HG03108 (cell line): ENCODE results near the gene MMD.
"Not testable (repeated sequence)": the region's sequence is repeated elsewhere in the genome, so short reads cannot be mapped to it uniquely, and the experiment has no call there.

Experiments used
- ATAC-seq: cut with Tn5 transposase; IDR thresholded peaks from one replicate; pipeline ENCODE4 v1.9.1; 2021; ENCODE audit warnings: moderate library complexity; ENCODE audit not compliant: unreplicated experiment

Gene MMD

GRCh38 chr17:55395803-55396505 is 25.7 kb downstream of the MMD start:
- no peak for ATAC-seq

DNA sequence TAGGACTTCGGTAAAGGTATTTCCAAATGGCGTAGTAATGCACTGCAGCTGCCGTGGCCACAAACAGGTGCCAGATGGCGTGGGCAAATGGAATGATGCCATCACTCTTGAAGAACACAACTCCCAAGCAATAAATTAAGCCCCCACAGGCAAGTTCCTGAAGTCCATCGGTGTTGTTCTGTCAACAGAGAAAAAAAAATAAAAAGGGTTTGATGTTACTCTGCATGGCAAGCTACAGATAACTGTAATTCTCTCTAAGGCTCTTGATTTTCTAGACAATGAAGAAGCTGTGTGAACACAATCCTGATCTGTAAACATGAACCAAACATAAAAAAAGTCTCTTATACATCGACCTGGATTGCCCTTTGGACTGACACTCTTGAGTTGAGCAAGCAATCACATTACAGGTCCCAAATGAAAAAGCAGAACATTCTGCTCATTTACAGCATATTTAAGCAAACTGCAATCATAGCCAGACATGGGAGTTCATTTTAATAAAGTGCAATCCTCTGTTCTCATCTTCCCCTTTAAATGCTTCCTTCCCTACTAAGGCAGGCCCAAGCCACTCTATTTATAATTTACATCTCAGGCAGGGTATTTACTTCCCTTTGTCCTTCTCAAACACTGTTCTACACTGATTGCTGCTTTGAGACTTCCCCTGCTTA is 27.1 kb downstream of the MMD start:
- ATAC-seq: no peak

- ATAC-seq: no peak
These were observed 29.7 kb downstream of the MMD start for GRCh38 chr17:55391764-55392467.

- no peak for ATAC-seq
These were observed 30.3 kb downstream of the MMD start for GRCh38 chr17:55391244-55391757.

- no peak for ATAC-seq
These were observed 31.2 kb downstream of the MMD start for GRCh38 chr17:55390364-55390977.

DNA sequence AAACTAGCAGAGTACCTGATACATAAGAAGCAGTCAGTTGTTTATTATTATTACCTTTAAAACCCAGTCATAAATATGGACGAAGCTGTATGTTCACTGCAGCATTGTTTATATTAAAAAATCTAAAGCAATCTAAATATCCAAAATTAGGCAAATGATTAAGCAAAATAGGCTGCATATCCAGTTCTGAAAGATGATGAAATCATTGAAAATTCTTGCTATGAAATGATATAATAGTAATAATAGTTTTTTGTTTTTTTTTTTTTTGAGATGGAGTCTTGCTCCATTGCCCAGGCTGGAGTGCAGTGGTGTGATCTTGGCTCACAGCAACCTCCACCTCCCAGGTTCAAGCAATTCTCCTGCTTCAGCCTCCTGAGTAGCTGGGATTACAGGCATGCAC is 31.9 kb downstream of the MMD start:
- ATAC-seq: not testable (repeated sequence)

DNA sequence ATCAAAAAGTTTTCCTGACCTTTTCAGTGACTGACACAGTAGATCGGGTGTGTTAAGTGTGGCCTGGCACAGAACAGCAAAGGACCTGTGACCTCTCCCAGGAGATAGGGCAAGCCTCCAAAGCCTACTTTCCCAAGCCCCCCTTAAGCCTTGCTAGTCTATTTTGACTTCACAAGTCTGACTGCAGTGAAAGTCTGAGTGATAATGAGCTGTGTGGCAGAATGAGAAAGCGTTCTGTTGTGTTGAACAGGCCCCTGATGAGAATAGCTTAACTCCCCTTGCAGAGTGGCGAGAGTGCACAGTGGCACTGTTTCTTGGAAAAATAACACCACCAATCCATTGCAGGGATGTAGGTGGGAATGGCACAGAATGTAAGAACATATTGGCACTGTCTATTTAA is 32.8 kb downstream of the MMD start:
- ATAC-seq: no peak

DNA sequence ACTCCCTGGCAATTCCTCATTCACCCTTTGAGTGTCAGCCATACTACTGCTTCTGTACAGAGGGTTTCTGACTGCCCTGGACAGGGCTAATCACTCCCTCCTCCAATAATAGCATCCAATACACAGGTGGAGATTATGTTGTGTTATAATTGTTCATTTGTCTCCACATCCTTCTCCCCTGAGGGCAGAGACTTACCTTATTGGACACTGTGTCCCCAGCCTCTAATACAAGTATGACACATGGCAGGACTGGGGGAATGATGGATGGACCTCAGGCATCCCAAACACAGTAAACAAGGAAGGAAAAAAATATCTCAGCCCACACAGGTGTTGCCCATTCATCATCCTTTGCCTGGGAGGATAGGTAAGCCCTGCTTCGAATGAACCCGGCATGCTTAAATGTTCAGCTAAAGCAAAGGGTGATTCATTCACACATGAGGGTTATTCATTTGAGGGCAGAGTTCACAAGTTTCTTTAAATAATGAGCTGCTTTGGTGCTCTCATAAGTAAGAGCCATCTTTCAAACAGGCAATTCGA is 34.8 kb downstream of the MMD start:
- ATAC-seq: no peak

- ATAC-seq: no peak
These were observed 36.9 kb downstream of the MMD start for GRCh38 chr17:55384643-55385232.

DNA sequence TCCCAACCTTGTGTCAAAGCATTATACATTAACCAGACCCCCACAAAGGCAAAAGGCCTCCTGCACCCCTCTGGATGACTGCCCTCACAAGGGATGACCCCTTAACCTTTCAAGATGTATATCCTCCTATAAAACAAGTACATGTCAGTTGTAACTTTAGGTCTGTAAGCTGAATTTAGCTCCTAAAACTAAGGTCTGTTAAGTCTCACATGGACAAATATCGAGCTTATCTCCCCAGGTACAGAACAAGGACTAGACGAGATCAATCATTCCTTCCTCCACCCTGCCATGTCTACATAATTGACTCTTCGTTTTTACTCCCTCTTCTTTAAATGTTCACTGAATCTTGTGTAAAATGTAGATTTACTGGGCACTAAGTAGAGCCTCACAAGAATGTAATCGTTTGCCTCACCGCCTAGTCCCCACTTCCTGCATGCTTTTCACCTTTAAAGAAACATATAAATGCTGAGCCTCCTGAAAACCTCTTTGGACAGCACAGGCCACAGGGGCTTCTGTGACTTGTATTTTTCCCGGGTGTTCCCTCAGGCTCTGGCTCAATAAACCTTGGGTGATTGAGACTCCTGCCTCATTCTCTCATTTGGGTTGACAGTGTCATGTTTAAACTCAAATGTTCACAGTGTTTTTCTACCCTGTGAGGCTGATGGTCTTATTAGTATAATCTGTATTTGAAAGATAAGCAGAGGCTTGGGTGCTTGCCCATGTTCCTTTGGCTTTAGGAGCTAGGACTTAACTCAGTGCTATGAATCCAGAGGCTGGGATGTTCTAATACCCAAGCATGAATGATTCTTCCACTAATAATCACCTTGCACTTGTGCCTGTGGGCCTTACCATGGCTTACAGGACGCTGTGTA is 37.6 kb downstream of the MMD start:
- ATAC-seq: no peak

- ATAC-seq: no peak
These were observed 40.4 kb downstream of the MMD start for GRCh38 chr17:55381017-55381770.

DNA sequence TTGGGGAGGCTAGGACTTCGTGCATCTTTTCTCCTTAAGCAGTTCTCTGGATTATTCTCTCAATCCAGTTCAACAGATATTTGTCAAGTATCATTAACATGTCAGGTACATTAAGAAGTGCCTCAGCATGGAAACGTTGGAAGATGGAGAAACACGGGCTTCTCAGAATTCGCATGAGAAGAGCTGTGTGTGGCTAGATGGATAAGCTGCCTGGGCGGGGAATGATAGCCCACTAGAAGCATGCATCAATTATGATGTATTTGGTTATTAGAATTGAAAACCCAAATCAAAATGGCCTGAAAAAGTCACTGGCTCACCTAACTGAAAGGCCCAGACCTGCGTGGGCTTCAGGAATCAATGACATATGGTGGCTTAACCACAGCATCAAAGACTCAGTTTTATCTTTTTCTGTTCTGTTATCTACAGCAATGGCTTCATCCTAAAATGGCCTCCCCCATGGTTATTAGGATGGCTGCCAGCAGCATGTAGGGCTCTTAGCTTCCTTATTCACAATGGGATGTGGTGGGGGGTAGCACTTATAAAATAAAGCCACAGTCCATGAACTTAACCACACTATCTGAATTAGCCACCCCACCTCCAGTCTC is 43.9 kb downstream of the MMD start:
- ATAC-seq: no peak

GRCh38 chr17:55368706-55369105 is 52.9 kb downstream of the MMD start:
- ATAC-seq: no peak

- no peak for ATAC-seq
These were observed 55.6 kb downstream of the MMD start for GRCh38 chr17:55366020-55366481.

DNA sequence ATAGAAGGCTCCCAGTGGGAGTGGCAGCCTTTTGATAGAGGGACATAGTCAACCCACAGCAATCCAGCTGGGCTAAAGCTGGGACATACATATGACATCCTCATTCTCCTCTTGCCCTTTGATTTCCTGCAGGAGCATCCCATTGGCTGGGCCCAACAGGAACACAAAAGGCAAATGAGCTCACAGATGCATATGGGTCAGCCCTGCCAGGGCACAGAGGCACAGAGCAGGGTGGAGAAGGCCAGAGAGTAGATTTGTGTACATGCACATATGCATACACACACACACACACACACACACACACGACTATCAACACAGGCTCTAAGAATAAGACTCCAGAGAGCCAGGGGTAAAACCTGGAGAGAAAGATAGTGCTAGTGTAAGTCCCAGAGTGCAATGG is 58.6 kb downstream of the MMD start:
- no peak for ATAC-seq

DNA sequence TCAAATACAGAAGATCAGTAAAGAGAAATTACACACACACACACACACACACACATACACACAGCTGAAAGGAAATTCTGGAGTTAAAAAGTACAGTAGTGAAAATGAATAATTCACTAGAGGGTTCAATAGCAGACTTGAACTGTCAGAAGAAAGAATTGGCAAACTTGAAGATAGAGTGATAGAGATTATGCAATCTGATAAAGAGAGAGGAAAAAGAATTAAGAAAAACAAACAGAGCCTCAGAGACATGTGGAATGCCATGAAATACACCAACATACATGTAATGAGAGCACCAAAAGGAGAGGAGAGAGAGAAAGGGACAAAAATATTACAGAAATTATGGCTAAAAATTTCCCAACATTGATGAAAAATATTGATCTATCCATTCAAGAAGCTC is 60.7 kb downstream of the MMD start:
- ATAC-seq: no peak

DNA sequence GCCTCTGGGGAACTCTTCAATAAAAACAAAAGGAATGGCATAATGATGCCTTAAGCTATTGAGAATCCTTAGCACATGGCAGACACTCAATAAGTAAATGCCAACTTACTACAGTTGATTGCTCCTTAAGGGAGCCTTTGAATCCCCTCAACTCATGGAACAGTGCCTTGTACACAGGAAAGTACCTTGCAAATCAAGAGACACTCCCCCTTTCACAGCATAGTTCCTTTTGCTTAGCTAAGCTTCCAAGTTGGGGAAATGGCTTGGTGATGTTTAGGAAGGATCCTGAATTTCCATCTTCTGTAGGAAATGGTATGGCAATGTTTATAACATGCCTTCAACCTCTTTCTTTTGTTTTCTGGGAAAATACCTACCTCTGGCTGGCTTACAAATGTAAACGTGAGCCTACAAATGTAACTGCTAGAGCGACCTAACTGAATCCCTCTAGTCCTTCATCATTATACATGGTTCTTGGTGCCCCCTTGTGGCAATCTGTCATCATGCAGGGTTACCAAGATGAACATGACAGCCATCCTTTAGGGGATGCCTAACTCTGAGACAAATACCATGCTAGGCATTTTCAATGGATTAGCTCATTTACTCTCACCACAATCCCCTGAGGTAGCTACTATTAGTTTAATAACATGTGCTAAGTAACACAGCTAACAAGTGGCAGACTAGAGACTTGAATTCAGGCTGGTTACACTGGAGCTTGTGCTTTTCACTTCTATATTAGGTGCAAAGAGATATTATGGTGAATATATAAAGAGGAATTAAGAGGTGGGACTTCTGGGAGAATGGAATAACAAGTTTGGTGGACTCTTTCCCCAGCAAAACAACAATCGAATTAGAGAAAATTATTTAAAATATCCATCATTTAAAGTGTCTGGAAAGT is 65.0 kb downstream of the MMD start:
- peak; percentile 80 for ATAC-seq

- no peak for ATAC-seq
These were observed 66.7 kb downstream of the MMD start for GRCh38 chr17:55354941-55355340.
